Stimulated activated CD8-positive, alpha-beta memory T cell treated with anti-CD3 and anti-CD28 coated beads, Interleukin-7, amount 100 ng/mL, for 1 hour (primary cell): ENCODE results near the gene TMEM238.
"Not testable (repeated sequence)": the region's sequence is repeated elsewhere in the genome, so short reads cannot be mapped to it uniquely, and the experiment has no call there.

Experiments used
- DNase-seq, 2 donors: peaks; one replicate each; pipeline ENCODE4 v3.0.0-alpha.2; 2020; ENCODE audit warnings: low read depth in 2 of 2

The TMEM238 gene, protein sequence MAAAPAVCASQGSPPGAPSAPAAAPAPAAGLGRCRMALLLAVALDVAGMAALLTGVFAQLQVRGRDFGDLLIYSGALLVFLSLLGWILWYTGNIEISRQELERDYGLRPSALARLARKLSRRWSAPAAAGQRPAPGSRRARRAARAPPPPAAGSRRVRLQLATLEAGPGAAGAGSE

DNA sequence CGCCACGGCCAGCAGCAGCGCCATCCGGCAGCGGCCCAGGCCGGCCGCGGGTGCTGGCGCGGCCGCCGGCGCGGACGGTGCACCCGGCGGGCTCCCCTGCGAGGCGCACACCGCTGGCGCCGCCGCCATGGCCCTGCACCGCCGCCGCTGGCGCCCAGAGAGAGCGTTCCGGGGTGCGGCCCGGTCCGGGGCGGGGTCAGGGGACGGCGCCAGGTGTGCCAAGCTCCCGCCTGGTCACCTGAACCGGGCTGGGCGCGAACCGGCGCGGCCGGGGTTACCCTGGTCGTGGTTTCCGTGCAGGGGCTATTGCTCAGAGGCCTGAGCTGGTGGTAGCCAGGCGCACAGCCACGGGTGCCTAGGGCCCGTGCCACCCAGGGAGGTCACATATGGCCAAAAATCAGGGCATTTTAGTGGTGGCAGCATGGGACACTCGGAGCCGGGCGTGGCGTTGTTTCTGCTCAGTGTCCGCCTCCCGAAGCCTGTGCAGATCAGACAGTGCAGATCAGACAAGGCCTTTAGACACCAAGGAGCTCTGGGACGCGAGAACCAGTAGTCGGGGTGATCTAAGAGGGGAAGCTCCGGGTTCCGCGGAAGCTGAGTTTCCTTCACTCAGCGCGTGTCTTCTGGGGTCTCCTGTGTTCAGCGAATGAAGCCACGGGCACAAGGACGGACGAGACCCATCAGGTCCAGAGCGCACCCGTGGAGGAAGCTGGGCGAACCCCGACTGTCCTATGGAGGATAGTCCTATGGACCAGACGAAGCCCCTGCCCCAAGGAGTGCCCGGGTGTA, at the start of gene TMEM238:
Gene TMEM238, minus strand, starts transcription at position 162 of the 789 bp plus-strand sequence. Its CDS starts 33 bp downstream, at position 129.
- DNase-seq: no peak

DNA sequence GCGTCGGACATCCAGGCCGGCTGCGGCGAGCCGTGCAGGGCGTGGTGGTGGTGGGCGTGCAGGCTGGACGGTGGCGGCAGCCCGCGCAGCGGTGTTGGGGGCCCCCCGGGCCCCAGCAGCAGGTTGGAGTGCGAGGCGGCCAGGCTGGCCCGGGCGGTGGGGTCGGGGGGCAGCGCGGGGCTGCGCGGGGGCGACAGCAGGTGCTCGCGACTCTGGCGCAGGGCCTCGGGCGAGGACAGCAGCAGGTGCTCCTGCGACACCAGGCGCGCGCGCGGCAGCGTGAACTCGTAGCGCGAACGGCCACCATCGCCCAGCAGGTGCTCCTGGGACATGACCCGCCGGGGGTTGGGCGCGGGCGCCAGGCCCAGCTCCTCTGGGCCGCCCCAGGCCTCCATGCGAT, 49.2 kb upstream of the TMEM238 start:
- no peak for DNase-seq

- DNase-seq: no peak
Observed at GRCh38 chr19:55432241-55432959, 48.3 kb upstream of the TMEM238 start.

DNA sequence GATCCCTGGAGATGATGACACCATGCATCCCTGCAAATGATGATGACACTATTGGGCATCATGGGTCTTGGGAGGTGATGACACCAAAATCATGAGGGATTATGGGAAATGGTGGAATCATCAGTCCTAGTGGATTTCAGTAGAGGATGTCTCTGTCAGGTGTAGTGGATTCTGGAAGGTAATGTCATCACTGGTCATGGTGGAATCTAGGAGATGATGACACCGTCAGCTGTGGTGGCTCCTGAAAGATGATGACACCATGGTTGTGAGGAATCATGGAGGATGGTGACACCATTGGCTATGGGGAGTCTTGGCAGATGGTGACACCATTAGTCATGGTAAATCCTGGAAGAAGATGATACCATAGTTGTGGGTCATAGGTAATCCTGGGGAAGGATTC, 47.1 kb upstream of the TMEM238 start:
- DNase-seq: no peak

DNA sequence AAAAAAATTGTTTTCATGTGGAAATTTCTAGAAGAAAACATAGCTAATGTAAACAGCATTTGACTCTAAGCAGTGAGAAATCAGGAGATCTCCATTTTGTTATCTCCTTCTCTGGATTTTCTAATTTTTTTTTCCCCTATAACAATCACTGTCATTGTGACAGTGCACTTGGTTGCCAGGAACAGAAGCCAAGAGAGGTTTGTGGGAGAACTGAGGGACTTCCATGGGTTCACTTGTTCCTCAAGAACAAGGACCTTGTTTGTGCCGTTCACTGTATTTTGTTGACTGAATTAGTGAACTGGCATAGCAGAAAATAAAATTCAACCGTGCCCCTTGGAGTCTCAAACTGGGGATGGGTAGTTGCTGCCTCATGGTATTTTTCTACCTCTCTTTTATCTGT, 42.0 kb upstream of the TMEM238 start:
- DNase-seq: no peak

DNA sequence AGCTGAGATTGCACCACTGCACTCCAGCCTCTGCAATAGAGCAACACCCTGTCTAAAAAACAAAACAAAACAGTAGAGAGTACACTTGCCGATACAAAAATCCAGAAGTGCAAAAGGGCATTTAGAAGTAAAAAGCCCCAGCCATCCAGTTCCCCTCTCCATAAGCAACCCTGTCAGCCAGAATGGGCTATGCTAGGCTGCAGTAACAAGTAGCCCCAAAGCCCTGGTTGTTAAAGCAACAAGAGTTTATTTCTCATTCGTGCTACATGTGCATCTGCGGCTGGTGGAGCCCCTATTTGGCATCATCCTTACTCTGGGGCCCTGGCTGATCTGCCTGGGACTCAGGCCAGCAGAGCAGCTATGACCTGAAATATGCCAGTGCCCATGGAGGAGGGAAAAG, 40.4 kb upstream of the TMEM238 start:
- no peak for DNase-seq

GRCh38 chr19:55423225-55424005, 39.3 kb upstream of the TMEM238 start:
- DNase-seq: no peak

- DNase-seq: not testable (repeated sequence)
Observed at GRCh38 chr19:55421281-55421680, 37.2 kb upstream of the TMEM238 start.

DNA sequence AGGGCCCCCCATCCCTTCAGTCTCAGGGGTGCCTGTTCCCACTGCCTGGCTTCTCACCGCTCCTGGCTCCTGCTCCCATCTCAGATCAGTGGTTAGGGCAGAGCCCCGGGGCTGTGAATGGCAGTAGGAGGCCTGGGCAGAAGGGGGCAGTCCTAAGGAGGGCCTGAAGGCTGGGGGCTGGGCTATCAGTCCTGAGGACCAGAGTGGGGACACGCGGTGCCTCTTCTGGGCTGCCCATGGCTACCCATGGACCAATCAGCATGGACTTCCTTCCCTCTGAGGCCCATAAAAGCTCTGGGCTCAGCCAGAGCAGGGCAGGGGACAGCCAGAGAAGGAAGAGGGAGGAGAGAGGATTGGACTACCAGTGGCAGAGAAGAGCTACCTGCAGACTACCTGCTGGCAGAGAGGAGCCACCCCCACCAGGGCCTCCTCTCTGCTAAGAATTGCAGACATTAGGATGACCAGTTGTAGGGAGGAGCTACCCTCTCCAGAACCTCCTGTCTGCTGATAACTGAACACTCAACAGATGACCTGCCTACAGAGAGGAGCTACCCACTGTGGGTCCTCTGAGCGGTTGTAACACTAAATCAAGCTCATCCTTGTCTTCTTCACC, 35.6 kb upstream of the TMEM238 start:
- DNase-seq: no peak

GRCh38 chr19:55419103-55419502, 35.0 kb upstream of the TMEM238 start:
- no peak for DNase-seq

GRCh38 chr19:55418185-55418584, 34.1 kb upstream of the TMEM238 start:
- peak in 1 of 2 donors; percentile 19 for DNase-seq

GRCh38 chr19:55410168-55410567, 26.1 kb upstream of the TMEM238 start:
- no peak for DNase-seq

- not testable (repeated sequence) for DNase-seq
Observed at GRCh38 chr19:55409179-55409578, 25.1 kb upstream of the TMEM238 start.

DNA sequence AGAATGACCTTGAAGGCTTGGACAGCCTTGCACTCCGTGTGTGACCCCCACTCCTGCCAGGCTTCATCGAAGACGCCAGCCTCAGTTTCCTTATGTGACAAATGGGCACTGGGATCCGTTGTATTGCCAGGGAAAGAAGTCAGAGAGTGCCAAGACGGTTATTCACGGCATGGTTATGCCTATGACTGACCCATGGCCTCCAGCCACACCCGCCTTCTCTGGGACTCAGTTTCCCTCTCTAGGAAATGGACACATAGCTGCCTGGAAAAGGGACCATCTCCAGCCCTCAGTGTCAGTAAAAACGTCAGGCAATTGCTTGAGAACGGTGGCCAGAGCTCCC, 24.4 kb upstream of the TMEM238 start:
- no peak for DNase-seq

GRCh38 chr19:55407800-55408532, 23.9 kb upstream of the TMEM238 start:
- peak; percentile 90 to 91 for DNase-seq

- DNase-seq: not testable (repeated sequence)
Observed at GRCh38 chr19:55407550-55407799, 23.4 kb upstream of the TMEM238 start, which contains the start of gene UBE2S. Gene UBE2S (minus strand): TSS chr19:55407788. CDS start chr19:55407589, 199 bp downstream.

DNA sequence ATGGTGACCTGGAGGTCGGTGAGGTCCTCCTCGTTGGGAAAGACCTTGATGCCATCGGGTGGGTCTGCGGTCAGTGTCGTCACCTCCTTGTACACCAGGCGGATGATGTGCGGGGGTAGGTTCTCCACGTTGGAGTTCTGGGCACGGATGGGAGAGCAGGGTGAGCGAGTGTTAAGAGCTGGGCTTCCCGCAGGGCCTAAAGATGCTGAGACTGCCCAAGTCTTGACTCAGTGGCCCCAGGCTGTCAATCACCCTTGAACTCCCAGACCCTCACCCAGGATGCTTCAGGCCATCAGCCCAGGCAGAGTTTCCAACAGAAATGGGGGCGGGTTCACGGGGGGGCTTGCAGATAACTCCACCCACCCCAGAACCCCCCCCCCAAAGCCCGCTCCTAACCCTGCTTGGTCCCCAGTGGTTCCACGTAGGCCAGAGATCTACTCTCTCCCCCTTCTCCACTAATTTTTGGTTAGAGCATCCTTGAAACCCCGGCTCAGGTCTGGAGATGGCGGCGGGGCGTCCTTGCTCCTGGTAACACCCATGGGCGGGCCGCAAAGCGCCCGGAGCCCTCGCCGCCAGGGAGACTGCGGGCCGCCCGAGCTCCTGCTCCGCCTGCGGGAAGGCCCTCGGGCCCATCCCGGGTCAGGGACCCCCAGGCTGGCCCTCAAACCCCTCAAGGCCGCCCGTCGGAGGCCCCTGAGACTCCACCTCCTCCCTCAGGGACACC, 22.9 kb upstream of the TMEM238 start:
- no peak for DNase-seq

- DNase-seq: no peak
Observed at GRCh38 chr19:55406091-55406825, 22.2 kb upstream of the TMEM238 start.

- DNase-seq: no peak
Observed at GRCh38 chr19:55405638-55406037, 21.5 kb upstream of the TMEM238 start.

DNA sequence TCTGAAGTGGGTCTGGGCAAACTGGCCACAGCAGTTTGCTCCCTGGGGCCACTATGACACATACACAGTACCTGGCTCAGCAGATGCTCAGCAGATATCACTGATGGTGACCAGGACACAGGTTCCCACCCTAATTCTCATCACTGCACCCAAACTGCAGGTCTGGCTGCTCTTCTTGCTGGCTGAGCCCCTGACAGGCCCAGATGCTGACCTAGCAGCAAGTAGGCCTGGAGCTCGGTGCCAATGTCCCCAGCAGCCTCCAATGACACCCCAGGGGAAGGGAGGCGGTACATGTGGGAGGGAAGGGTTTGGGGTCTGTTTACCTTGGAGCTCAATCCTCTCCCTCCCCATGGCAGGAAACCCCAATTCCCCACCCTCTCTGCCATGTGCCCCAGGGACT, 18.4 kb upstream of the TMEM238 start:
- DNase-seq: no peak
